CD1c-positive myeloid dendritic cell (primary cell): Measurements from ENCODE around the gene OR1C1.
"Not testable (repeated sequence)": the region's sequence is repeated elsewhere in the genome, so short reads cannot be mapped to it uniquely, and the experiment has no call there.

Source experiments
- DNase-seq: peaks from one replicate; pipeline ENCODE4 v3.0.0-alpha.2; 2016; ENCODE audit errors: extremely low spot score

The OR1C1 gene, protein sequence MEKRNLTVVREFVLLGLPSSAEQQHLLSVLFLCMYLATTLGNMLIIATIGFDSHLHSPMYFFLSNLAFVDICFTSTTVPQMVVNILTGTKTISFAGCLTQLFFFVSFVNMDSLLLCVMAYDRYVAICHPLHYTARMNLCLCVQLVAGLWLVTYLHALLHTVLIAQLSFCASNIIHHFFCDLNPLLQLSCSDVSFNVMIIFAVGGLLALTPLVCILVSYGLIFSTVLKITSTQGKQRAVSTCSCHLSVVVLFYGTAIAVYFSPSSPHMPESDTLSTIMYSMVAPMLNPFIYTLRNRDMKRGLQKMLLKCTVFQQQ

DNA sequence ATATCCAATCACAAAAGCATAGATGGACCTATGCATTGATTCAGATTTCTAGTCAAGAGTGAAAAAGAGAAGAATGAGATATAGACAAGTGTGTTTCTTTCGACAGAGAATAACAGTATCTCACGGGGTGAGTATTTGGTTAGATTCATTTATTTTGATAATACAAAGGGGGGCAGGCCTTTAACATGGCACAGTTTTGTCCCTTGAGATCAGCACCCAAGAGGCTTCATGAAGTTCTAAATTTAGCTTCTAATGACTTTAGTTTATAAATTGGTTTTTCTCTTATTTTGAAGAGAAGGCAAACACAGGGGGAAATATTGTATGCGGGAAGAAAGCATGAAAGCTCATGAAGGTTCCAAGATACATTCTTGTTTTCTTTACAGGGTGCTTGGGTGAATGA lies at the start of gene OR1C1:
OR1C1 (minus strand) TSS at position 101 of the 400 bp plus-strand sequence. CDS start 2,150 bp downstream, outside the sequence.
- no peak for DNase-seq

DNA sequence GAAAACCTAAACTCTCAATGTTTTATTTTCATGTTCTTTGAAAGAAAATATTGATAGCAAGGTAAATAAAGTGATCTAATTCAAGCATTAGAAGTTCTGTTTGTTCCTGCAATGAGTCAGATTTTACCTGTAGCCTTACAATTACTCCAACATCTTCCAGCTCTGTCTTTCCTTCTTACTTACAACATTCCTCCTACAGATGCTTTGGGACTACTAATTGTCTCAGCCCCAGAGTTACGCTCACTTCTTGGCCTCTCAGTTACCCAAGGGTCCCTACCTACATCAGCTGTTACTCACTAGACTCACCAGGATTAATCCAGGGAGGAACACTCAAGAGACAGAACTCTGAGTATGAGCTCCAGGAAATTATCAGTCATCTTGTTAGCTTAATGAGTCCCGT lies 37.2 kb upstream of the OR1C1 start:
- no peak for DNase-seq

DNA sequence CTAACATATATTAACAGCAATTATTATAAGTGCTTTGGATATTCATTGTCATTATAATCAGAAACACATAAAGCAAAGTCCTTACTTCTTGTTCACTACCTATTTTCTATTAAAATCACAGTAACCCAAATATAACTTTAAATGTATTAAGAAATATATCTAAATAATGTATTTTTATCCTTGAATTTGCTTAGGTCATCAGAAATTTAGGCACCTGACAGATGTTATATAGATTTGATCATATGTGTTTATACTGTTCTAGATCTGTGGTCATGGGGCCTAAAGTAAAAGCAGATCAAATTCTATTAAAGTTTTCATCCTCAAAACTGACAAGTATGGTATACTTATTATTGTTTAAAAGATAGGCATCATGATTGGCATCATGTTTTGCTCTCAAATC lies 9.2 kb upstream of the OR1C1 start:
- DNase-seq: no peak

DNA sequence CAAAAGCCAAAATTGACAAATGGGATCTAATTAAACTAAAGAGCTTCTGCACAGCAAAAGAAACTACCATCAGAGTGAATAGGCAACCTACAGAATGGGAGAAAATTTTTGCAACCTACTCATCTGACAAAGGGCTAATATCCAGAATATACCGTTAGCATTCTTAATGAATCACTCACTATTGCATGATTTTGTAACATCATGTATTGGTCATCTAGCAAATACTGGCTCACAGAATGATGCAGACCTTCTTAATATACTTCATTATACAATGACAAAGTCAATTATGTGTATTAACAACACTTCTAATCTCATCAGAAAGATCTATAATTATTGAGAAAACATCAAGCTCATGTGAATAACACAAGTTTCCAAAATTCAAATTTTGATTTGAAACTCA lies 6.0 kb downstream of the OR1C1 start:
- DNase-seq: not testable (repeated sequence)

DNA sequence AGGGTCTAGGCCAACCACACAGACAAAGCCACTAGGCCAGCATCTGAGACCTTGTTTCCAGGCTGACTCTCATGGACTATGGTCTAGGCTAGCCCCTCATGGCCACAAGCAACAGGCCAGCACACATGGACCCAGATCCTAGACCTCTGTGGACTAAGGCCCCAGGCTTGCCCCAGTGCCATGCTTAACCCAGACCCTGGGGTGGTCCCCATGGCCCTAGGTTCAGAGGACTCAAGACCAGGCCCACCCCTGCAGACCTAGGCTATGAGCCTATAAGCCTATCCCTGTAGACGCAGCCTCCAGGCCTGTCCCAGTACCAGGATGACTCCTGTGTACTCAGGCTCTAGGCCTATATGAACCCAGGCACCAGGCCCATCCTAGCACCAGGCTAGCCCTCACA lies 10.5 kb downstream of the OR1C1 start:
- DNase-seq: no peak

DNA sequence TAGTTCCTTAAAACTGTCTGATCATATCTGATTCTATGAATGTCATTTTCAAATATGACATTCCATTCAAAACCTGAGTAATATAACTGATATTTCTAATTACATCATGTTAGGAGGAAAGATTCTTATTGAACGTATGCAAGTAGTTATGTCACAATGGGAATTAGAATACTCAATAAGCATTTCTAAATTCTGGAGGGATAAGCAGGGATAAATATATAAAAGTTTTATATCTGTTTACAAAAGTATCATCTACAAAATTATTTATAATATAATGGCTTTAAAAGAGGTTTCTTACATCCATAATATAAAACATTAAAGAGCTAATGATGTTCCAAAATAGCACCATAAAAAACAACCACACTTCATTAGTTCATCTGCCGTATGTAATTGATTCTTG lies 12.3 kb downstream of the OR1C1 start, which contains the start of gene OR14A2:
OR14A2 (minus strand) TSS at position 101 of the 400 bp plus-strand sequence.
- no peak for DNase-seq

DNA sequence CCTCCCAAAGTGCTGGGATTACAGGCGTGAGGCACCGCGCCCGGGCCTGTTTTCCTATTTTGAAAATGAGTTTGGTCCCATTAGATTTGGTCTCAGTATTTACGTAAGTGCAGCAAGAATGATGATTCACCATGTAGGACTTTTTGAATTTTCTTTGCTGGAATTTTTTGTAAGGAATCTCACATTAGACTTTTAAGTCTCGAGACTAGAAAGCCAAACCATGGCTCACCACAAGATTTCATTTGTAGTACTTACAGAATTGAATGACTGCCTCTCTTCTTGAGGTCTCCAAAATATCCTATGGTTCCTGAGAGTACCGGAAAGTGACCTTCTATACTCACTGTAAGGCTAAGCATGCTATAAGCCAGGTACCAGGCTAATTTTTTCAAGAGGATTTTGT lies 12.7 kb downstream of the OR1C1 start:
- no peak for DNase-seq

DNA sequence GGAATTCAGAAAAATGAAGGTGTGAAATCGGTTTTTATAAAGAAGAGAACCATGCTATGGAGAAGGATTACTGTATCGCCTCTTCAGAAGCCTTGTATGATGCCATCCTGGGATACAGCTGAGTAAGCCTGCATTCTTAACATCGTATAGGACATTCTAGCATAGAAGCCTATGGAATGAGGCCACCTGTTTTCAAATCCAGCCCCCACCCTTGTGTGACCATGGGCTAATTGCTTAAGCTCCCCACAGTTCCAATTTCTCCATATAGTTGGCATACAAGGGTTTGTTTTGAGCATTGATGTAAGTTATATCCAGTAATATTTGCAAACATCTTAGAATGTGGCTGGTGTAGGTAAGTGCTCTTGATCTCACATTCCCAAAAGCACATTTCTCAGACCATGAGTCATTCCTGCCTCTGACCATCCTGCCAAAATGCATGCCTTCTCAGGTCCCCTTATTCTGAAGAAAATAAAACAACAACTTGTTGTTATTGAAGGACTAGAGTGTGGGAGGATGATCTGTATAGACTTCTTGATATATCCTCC lies 13.9 kb downstream of the OR1C1 start:
- no peak for DNase-seq

DNA sequence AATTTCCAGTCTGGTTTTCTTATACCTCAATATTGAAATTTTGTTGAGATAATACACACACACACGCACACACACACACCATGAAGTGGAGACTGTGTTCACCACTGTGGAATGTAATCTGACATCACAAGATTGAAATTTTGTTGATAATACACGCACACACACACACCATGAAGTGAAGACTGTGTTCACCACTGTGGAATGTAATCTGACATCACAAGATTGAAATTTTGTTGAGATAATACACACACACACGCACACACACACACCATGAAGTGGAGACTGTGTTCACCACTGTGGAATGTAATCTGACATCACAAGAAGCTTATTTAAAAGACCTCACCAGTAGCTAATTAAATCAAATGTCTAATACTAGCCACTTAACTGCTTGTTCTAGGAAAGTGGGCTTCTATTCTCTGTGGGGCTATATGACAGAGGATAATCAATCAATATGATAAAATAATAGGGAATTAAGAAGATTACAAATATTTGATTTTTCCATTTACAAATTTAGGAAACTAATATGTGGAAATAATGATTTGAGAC lies 18.1 kb downstream of the OR1C1 start:
- DNase-seq: not testable (repeated sequence)

DNA sequence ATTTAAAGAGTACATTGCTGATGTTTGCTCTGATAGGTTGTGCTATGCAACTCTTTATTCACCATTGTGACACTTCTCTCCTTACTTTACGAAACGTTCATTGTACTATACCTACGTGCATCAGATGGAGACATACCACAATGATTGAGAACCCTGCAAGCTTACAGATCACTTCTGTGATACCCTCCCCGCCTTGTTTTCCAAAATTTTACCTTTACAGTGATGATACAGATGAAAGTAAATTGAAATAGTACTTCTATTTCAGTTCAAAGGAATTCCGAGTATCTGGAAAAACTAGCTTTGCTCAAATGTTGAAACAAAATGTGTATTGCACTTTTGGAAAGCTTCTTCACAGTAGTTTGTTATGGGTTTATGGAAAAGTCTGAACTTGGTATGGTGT lies 18.6 kb downstream of the OR1C1 start:
- DNase-seq: no peak

DNA sequence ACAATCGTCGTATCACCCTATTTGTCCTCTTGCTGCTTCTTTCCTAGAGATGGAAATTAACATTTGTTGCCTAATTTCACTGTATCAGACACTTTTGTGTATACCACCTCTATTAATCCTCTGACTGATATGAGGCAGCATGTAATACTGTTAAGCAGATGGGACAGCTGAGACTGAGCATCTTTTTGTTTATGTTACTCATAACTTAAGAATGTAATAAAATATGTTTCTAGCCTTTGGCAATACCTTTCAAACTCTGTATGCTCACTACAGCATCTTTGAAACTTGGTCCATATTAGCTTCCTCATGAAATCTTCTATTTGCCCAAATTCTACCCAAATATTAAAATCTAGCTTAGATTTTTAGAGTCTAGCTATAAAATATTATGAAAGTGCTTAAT lies 19.6 kb downstream of the OR1C1 start:
- DNase-seq: no peak

DNA sequence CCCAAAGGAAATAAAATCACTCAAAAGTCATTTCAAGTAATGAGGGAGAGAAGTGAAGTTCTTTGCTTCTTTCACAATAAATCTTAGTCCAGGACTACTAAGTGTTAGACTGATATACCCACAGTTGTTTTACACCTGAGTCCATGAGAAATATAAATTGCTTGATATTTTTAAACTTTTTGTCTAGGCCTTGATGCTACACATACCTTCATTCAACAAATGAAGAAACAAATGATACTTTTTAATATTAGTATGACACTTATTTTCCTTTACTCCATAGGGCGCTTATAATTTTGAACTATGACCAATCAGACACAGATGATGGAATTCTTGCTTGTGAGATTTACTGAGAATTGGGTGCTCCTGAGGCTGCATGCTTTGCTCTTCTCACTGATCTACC lies 22.0 kb downstream of the OR1C1 start, which contains the start of gene OR14K1:
OR14K1 (plus strand) TSS at position 301 of the 400 bp plus-strand sequence; CDS start at position 301, 0 bp downstream.
- DNase-seq: no peak

DNA sequence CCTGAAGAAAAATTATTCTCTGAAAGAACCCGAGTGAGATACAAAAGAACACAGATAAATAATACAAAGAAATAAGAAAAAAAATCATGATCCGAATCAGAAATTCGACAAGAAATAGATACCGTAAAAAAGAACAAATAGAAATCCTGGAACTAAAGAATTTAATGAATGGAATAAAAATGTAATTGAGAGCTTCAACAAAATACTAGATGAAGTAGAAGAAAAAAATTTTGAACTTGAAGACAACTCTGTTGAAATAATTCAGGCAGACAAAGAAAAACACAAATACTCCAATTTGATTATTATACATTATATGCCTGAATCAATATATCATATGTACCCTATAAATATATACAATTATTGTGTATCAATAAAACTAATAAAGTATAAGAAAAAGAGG lies 39.1 kb downstream of the OR1C1 start:
- DNase-seq: no peak

DNA sequence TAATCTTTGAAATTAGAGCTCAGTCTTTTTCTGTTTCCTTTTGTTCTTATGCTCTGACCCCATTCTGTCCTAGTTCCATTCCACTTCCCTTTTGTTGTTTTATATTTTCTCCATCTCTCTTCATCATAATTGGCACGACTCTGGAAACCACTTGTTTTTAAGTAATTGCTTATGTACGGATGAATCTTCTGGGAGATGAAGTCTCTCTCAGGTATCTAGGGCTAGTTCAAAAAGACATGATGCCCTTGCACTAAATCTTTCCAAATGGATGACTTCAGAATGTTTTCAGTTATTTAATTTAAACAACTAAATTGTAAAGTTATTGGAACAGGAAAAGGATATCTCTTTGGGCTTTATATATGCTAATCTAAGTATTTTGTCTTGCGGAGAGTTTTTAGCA lies 43.8 kb downstream of the OR1C1 start, which contains the start of gene OR6F1:
OR6F1 (minus strand) TSS at position 101 of the 400 bp plus-strand sequence. CDS start 3,891 bp downstream, outside the sequence.
- no peak for DNase-seq

DNA sequence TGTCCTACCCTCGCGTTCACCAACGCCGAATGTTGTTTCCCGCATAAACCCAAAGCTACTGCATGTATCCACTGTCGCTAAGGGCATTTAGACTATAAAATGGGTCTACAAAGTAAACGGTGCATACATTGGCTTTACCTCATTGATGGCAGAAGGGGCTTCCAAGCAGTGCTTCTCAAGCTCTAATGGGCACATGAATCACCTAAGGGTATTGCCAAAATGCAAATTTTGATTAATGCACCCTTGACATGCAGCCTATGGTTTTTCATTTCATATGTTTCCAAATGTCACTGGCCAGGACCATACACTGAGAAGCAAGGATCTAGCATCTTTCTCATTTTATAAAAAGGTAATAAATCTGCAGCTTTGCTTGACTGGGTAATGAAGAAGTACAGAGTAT lies 46.6 kb downstream of the OR1C1 start:
- DNase-seq: no peak

DNA sequence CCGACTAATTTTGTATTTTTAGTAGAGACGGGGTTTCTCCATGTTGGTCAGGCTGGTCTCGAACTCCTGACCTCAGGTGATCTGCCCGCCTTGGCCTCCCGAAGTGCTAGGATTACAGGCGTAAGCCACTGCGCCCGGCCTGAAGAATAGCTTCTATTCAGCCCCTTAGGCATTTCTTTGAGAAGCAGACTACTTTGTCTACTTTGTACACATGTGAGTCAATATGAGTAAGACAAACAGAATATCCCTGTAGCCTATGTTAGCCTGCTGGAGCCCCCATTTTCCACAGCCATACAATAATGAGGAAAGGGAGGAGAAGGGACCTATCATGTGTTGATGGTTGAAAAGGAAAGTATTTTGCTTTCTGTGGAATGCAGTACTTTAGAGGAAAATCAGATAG lies 49.7 kb downstream of the OR1C1 start:
- DNase-seq: not testable (repeated sequence)
